Measurements from ENCODE around the gene SGCA.

SGCA gene

DNA sequence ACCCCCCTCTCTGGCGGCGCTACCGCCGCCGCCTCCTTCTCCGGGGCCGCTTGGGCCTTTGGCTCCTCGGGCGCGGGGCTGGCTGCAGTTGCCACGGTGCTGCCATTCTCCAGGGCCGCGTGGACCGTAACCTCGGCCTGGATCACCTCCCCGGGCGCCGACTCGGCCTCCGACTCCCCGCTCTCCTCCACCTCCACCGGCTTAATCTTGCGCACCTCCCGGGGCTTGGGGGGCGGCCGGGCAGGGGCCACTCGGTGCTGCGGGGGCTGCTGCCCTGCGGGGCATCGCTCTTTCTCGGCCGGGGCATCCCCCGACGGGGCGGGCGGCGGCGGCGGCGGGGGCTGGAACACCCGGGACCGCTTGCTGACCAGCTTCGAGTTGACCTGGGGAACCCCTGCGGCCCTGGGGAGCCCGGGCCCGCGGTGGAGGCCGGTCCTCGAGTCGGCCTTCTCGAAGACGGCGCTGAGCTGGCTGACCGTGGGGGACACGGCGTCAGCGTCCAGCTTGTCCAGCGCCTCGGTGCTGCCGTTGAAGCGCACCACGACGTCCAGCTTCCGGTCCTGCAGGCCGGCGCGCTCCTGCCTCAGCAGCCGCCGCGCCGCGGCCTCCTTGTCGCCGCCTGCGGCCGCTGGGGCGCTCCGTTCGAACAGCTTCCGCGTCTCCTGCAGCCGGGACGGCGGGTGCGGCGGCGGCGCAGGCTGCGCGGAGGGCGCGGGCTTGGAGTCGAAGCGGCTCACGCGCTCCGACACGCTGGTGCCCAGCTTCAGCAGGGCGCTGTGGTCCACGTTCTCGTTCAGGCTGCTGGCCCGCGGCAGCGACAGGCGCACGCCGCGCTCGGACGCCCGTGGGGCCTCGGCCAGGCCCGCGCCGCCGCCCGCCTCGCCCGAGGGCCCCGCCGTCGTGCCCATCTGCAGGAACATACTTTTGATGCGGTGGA is 16.1 kb upstream of the SGCA start:
- no peak for DNase-seq

DNA sequence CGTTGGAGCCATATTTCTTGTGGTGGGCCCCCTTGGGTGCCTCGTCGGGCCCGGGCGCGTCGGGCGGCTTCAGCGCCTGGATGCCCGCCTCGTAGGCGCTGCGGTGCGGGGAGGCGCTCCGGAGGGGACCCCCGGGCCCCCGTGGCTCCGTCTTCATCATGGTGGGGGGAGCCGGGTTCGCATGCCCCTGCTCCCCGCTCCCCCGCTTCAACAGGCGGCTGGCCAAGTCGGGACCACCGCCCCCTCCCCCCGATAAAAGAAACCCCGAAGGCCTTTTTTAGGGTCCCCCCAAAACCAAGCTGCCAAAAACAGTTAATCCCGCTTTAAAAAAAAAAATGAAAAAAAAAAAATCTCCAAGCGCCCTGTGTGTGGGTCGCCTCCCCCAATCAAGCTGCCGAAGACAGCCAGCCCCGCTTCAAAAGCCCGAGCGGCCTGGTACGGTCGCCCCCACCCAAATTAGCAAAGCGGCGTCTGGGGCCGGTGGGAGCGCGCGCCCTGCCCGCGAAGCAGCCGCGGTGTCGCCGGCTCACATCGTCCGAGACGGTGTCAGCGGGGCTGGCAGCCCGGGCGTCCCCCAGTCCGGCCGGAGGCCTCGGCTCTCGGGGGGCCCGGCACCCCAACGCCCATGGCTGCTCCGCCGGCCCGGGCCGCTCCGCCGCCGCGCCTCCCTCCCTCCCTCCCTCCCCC is 15.3 kb upstream of the SGCA start, which contains the start of gene PPP1R9B:
Gene PPP1R9B (minus strand): TSS at position 324 of the 687 bp plus-strand sequence. CDS start 164 bp downstream, at position 160.
- DNase-seq = no peak

GRCh38 chr17:50151041-50151936 is 14.5 kb upstream of the SGCA start:
- peak; percentile 95 for DNase-seq

- peak; percentile 93 for DNase-seq
These were observed 13.8 kb upstream of the SGCA start for GRCh38 chr17:50151937-50152547.

DNA sequence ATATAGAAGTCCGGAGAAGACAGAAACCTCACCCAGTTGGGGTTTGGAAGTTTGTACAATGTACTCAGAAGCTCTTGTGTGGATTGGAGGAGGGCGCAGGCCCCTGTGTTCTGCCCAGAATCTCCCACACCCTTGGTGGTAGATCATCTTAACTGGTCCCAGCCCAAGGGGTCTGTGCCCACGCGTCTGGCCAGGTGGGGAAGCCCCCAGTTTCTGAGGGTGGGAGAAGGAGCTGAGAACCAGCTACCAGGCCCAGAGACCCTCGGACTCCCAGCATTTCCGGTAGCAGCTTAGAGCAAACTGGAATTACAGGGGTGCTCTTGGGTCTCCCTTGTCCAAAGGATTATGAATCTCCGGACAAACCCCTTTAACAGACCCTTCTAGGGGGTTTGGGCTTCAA is 13.1 kb upstream of the SGCA start:
- no peak for DNase-seq

- DNase-seq = peak; percentile 67
These were observed 11.9 kb upstream of the SGCA start for GRCh38 chr17:50153650-50154575.

GRCh38 chr17:50154604-50155003 is 11.2 kb upstream of the SGCA start:
- DNase-seq = no peak

DNA sequence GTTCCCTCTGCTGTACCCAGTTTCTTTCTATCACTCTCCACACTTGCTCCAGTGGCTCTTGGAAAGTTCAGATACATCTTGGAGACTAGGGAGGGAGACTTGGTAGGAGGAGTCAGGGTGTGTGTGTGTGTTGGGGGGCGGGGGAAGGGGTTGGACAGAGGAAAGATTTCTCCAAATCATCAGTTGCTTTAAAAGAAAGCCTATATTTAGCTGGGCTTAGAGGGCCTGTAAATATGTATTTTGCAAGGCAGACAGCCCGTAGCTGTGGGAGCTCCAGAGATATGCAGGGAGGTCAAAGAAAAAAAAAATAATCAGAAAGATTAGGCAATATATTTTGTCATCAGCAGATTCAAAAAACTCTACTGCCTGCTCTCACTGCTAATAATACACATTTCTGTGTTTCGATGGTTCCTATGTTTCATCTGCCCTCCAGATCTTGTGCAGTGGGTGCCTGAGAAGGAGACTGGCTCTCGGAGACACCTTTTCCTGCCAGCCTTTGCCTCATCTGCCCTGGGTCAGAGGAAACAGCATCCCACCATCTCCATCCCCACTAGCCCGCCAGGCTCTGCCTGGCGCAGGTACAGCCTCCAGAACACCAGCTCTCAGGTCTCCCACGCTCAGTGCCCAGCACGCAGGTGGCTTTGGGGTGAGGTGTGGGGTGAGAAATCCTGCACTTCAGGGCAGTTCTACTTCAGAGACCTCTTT is 10.5 kb upstream of the SGCA start:
- peak; percentile 78 for DNase-seq

DNA sequence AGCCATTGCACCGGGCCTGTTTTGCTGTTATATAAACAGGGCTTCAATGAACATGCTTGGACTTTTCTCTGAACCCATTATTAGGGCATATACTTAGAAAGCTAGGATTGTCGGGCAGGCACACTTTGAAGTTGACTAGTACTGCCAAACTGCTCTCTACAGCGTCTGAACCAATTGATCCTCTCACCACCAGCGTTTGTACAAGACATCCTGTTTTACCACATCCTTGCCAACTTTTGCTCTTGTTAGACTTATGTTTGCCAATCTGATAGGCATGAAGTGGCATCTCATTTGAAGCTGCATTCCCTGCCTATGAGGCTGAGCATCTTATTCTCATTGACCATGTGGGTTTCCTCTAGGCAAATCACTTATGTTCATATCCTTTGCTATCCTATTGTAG is 7.9 kb upstream of the SGCA start:
- DNase-seq = no peak

- DNase-seq = peak; percentile 97
These were observed 4.5 kb upstream of the SGCA start for GRCh38 chr17:50161023-50161910.

GRCh38 chr17:50161911-50162288 is 3.9 kb upstream of the SGCA start:
- DNase-seq = no peak

DNA sequence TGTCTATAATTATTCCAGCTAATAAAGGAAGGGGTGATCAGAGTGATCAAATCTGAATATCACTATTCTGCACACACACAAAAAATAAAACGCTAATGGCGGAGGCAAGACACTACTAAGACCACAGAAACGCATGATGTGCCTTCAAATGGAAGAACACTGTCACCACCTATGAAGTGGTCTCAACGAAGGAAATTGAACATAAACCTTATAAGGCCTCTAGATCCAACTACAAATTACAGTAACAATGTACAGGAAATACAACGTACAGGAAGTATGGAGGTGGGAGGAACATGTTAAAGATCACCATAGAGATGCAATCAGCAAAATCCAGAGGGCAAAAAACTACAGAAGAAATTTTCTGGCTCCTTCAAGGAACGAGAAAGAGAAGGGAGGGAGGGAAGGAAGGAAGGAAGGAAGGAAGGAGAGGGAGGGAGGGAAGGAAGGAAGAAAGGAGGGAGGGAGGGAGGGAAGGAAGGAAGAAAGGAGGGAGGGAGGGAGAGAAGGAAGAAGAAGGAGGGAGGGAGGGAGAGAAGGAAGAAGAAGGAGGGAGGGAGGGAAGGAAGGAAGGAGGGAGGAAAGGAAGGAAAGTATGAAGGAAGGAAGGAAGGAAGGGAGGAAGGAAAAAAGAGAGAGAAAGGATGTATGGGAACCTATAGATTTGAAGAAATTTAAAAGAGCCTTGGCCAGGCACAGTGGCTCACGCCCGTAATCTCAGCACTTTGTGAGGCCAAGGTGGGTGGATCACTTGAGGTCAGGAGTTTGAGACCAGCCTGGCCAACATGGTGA is 3.1 kb upstream of the SGCA start:
- DNase-seq = no peak

- DNase-seq = no peak
These were observed 1.7 kb upstream of the SGCA start for GRCh38 chr17:50163843-50164696.

DNA sequence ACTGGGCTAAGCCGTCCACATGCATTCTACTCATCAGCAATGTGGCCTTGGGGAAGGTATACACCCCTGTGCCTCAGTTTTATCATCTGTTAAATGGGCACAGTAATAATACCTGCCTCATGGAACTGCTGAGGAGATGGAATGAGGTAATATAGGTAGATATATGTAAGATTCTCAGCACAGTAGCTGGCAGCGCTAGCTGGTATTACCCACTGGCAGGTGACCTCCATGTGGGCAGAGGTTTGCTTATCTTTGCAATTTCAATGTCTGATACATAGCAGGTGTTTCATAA is 1.2 kb upstream of the SGCA start:
- no peak for DNase-seq

DNA sequence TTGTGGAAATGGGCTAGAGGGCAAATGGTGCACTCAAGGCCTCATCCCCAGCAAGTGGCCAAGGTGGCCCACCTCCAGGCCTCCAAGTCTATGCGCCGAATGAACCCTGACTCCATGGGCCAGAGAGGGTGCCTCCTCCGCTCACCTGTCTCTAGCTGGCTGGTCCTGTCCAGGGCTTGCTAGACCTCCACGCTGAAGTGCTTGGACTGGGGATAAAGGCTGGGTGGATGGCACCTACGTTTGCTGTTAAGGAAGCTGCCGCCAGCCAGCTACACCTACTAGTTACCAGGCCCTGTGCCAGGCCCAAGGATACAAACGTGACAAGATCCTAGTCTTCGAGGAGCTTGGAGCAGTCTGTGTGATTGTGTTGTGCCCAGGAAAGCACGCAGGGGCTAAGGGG is 739 bp upstream of the SGCA start:
- no peak for DNase-seq

DNA sequence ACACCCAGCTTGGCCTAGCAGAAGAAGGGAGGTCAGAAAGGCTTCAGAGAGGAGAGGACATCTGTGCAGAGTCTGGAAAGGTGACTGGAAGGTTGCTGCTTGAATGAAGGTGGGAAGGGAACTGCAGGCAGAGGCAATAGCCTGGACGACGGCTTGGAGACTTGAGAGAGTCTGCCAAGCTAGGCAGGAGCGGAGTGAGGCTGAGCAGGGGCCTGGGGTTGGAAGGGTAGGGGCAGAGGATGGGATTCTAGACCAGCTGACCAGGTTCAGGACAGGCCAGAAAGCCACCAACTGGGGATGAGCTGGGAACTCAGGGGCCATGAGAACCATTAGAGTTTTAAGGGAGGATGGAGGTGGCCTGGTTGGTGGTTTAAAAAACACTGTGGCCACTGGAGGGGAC is 339 bp upstream of the SGCA start:
- no peak for DNase-seq

- DNase-seq = no peak
These were observed 845 bp downstream of the SGCA start for GRCh38 chr17:50166518-50167181.

DNA sequence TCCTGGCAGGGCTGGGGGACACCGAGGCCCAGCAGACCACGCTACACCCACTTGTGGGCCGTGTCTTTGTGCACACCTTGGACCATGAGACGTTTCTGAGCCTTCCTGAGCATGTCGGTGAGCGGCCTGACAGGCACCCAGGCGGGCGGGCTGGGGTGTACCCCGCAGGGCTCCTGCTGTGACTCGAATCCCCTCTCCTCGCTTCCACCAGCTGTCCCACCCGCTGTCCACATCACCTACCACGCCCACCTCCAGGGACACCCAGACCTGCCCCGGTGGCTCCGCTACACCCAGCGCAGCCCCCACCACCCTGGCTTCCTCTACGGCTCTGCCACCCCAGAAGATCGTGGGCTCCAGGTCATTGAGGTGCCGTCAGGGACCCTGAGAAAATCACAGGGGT is 1.6 kb downstream of the SGCA start:
- no peak for DNase-seq

Measured in right hindlimb (tissue), 1 donor.